Karpas-422 (cell line): Measurements from ENCODE around the gene SCAANT1. TPM values are rescaled to one million over a fixed set of nuclear protein-coding genes. Genes with fewer than 3 reads are reported as not detected.

Experiments
- small RNA-seq: library from RNA; depleted of rRNA; stranded (forward); fragments of <200 nt; gene quantifications from one replicate; pipeline ENCODE3, GENCODE V24; 2014
- total RNA-seq: library from RNA; depleted of rRNA; stranded (reverse); fragments of >200 nt; shearing (Covaris generic); gene quantifications from 2 replicates; pipeline ENCODE4 v1.2.3, GENCODE V29; 2014; ENCODE audit warnings: low replicate concordance; rRNA removed

Gene SCAANT1
- total RNA-seq, 1 experiment from 2014 or later: not detected

Small RNAs within 50 kb of the gene (small RNA-seq; reads per million reads assigned to genes)
- 0.12 reads per million for gene SCAANT1

Other genes with a start within 250 kb of the SCAANT1 start
- not detected in 2 replicates for gene C3orf49, start 93.1 kb downstream of the SCAANT1 start, total RNA-seq
- 96.2 and 98.7 TPM in 2 replicates for gene THOC7, start 48.6 kb downstream of the SCAANT1 start, total RNA-seq
- gene ATXN7, start 48.5 kb downstream of the SCAANT1 start, total RNA-seq: 30.4 and 33.6 TPM in 2 replicates
- gene PSMD6, start 111.1 kb upstream of the SCAANT1 start, total RNA-seq: 95.6 and 99.4 TPM in 2 replicates